Measurements from ENCODE around the gene GRAMD2A. TPM values are rescaled to one million over a fixed set of nuclear protein-coding genes. Genes with fewer than 3 reads are reported as not detected.

GRAMD2A gene
- total RNA-seq, 1 experiment from 2014 or later: 1.2 TPM

DNA sequence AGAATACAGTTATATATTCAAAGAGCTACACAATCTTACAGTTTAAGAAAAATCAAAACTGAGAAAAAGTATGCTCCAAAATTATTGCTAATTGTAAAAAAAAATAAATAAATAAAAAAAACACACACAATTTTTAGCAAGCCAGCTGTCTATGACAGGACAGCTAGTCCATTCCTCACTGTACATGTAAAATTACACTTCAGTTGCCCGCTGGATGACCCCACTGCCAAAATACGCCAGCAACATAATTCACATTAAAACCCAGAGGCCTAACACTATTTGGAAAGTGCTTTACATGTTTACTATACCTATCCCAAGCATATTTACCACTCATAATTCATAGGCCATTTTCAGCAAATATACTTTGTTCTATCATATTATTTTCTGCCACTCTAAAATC lies 85.5 kb downstream of the GRAMD2A start:
- CTCF ChIA-PET: no interaction called here
- POLR2A ChIA-PET: interaction anchor here (0.5 kb wide), 1 partner anchor 69 kb away, joined by 3 read pairs; no protein-coding TSS in a partner anchor
- no TSS peak for BruUV-seq (replicated peaks)

DNA sequence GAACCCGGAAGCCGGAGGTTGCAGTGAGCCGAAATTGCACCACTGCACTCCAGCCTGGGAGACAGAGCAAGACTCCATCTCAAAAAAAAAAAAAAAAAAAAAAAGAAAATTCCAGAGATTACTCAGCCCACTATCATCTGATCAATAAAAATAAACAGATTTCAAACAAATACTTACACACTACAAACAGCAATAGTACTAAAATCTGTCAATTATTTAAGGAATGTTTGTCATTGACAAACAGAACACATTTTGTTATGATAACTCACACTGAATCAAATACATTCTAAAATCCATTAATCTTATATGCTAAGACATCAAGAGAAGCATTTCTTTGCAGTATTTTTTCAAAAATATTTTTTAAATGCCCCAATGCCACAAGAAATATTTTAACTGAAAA lies 87.2 kb downstream of the GRAMD2A start:
- H3K4me3 ChIP-seq (ENCODE audit: low read depth, low read length): no peak overlapping the region
- H3K4me3 Mint-ChIP-seq (ENCODE audit: unreplicated experiment): no peak overlapping the region
- BruUV-seq (replicated peaks): no TSS peak
- POLR2A ChIA-PET: no interaction called here
- H3K4me1 Mint-ChIP-seq (ENCODE audit: low read depth, unreplicated experiment): peaks cover 23% of the 10 kb centered on the region
- CTCF ChIA-PET: no interaction called here
- H3K36me3 Mint-ChIP-seq (ENCODE audit: insufficient read depth, unreplicated experiment): peaks cover 12% of the 10 kb centered on the region
- no peaks in the 10 kb centered on the region for H3K27me3 ChIP-seq (replicated peaks; ENCODE audit: control insufficient read depth, insufficient read depth, low read length)
- H3K27ac Mint-ChIP-seq (ENCODE audit: unreplicated experiment): no peak overlapping the region
- peaks cover 50% of the 10 kb centered on the region for H3K4me1 ChIP-seq
- H3K27me3 Mint-ChIP-seq (ENCODE audit: insufficient read depth, unreplicated experiment): no peaks in the 10 kb centered on the region
- no peaks in the 10 kb centered on the region for H3K36me3 ChIP-seq (ENCODE audit: control insufficient read depth, insufficient read depth, low read length)
- intact Hi-C loops (cut with micrococcal nuclease; ENCODE audit: unreplicated experiment): loop anchor here (10.0 kb wide), 1 partner anchor 136 kb away; no protein-coding TSS in a partner anchor
- no peaks in the 10 kb centered on the region for H3K9me3 ChIP-seq
- H3K9me3 Mint-ChIP-seq (ENCODE audit: unreplicated experiment): no peaks in the 10 kb centered on the region
- no peak for DNase-seq
- TF ChIP-seq, protein P1, sequence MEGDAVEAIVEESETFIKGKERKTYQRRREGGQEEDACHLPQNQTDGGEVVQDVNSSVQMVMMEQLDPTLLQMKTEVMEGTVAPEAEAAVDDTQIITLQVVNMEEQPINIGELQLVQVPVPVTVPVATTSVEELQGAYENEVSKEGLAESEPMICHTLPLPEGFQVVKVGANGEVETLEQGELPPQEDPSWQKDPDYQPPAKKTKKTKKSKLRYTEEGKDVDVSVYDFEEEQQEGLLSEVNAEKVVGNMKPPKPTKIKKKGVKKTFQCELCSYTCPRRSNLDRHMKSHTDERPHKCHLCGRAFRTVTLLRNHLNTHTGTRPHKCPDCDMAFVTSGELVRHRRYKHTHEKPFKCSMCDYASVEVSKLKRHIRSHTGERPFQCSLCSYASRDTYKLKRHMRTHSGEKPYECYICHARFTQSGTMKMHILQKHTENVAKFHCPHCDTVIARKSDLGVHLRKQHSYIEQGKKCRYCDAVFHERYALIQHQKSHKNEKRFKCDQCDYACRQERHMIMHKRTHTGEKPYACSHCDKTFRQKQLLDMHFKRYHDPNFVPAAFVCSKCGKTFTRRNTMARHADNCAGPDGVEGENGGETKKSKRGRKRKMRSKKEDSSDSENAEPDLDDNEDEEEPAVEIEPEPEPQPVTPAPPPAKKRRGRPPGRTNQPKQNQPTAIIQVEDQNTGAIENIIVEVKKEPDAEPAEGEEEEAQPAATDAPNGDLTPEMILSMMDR (IDR thresholded peaks at IDR 0.05; ENCODE audit: insufficient read depth in 1 of 2, low read depth in 1 of 2, low read length in 1 of 2, severe bottlenecking in 1 of 2, unreplicated experiment in 1 of 2): no peak

More for the DNA sequence above, 85.5 kb downstream of the GRAMD2A start:
- peaks cover 17% of the 10 kb centered on the region for H3K36me3 Mint-ChIP-seq (ENCODE audit: insufficient read depth, unreplicated experiment)
- peaks cover 31% of the 10 kb centered on the region for H3K4me1 Mint-ChIP-seq (ENCODE audit: low read depth, unreplicated experiment)
- intact Hi-C loops (cut with micrococcal nuclease; ENCODE audit: unreplicated experiment): loop anchor here (10.0 kb wide), 1 partner anchor 137 kb away; no protein-coding TSS in a partner anchor
- no peaks in the 10 kb centered on the region for H3K36me3 ChIP-seq (ENCODE audit: control insufficient read depth, insufficient read depth, low read length)
- H3K9me3 ChIP-seq: no peaks in the 10 kb centered on the region
- H3K27ac Mint-ChIP-seq (ENCODE audit: unreplicated experiment): no peak overlapping the region
- peaks cover 50% of the 10 kb centered on the region for H3K4me1 ChIP-seq
- H3K4me3 ChIP-seq (ENCODE audit: low read depth, low read length): no peak overlapping the region
- no peak overlapping the region for H3K4me3 Mint-ChIP-seq (ENCODE audit: unreplicated experiment)
- no peaks in the 10 kb centered on the region for H3K9me3 Mint-ChIP-seq (ENCODE audit: unreplicated experiment)
- H3K27me3 ChIP-seq (replicated peaks; ENCODE audit: control insufficient read depth, insufficient read depth, low read length): no peaks in the 10 kb centered on the region
- H3K27me3 Mint-ChIP-seq (ENCODE audit: insufficient read depth, unreplicated experiment): no peaks in the 10 kb centered on the region
- DNase-seq: no peak
- TF ChIP-seq, protein P1 (IDR thresholded peaks at IDR 0.05; ENCODE audit: insufficient read depth in 1 of 2, low read depth in 1 of 2, low read length in 1 of 2, severe bottlenecking in 1 of 2, unreplicated experiment in 1 of 2): no peak

Other genes starting within 250 kb of the GRAMD2A start
- 71.9 and 76.0 TPM in 2 replicates for gene MYO9A, start 79.6 kb downstream of the GRAMD2A start, total RNA-seq (2022)
- 2.0 and 3.4 TPM in 2 replicates for gene SENP8, start 79.4 kb downstream of the GRAMD2A start, total RNA-seq (2022)
- gene PKM, start 33.4 kb upstream of the GRAMD2A start, total RNA-seq (2022): 733 and 791 TPM in 2 replicates
- gene PARP6, start 74.8 kb upstream of the GRAMD2A start, total RNA-seq (2022): 62.2 and 64.6 TPM in 2 replicates
- gene CELF6, start 122.4 kb upstream of the GRAMD2A start, total RNA-seq (2022): not detected in 2 replicates
- 151 and 153 TPM in 2 replicates for gene HEXA, start 178.2 kb upstream of the GRAMD2A start, total RNA-seq (2022)
- gene TMEM202, start 200.5 kb upstream of the GRAMD2A start, total RNA-seq (2022): not detected in 2 replicates